Adipocyte (in vitro differentiated cells): ENCODE measurements around the gene MGA.

Experiments
- DNase-seq: peaks from one replicate; pipeline ENCODE4 v3.0.0-alpha.2; 2015; ENCODE audit warnings: low read depth
- H3K27me3 ChIP-seq: replicated peaks from 2 replicates; pipeline ENCODE4 v1.7.0; 2013; ENCODE audit warnings: mild to moderate bottlenecking, low read length, moderate library complexity; ENCODE audit not compliant: control insufficient read depth, insufficient read depth
- H3K36me3 ChIP-seq: 2 replicates; pipeline ENCODE4 v1.7.0; 2013; ENCODE audit warnings: low read length, mild to moderate bottlenecking, moderate library complexity; ENCODE audit not compliant: control insufficient read depth, insufficient read depth, severe bottlenecking
- H3K4me1 ChIP-seq: 2 replicates; pipeline ENCODE4 v1.7.0; 2013; ENCODE audit warnings: mild to moderate bottlenecking, low read length, moderate library complexity; ENCODE audit not compliant: control insufficient read depth, insufficient read depth
- H3K4me3 ChIP-seq: 2 replicates; pipeline ENCODE4 v1.7.0; 2013; ENCODE audit warnings: mild to moderate bottlenecking, low read length, moderate library complexity
- H3K9ac ChIP-seq: 2 replicates; pipeline ENCODE4 v1.7.0; 2013; ENCODE audit warnings: mild to moderate bottlenecking, low read length, moderate library complexity
- H3K9me3 ChIP-seq: 2 replicates; pipeline ENCODE4 v1.7.0; 2013; ENCODE audit warnings: mild to moderate bottlenecking, low read length, moderate library complexity; ENCODE audit not compliant: control insufficient read depth

MGA gene

DNA sequence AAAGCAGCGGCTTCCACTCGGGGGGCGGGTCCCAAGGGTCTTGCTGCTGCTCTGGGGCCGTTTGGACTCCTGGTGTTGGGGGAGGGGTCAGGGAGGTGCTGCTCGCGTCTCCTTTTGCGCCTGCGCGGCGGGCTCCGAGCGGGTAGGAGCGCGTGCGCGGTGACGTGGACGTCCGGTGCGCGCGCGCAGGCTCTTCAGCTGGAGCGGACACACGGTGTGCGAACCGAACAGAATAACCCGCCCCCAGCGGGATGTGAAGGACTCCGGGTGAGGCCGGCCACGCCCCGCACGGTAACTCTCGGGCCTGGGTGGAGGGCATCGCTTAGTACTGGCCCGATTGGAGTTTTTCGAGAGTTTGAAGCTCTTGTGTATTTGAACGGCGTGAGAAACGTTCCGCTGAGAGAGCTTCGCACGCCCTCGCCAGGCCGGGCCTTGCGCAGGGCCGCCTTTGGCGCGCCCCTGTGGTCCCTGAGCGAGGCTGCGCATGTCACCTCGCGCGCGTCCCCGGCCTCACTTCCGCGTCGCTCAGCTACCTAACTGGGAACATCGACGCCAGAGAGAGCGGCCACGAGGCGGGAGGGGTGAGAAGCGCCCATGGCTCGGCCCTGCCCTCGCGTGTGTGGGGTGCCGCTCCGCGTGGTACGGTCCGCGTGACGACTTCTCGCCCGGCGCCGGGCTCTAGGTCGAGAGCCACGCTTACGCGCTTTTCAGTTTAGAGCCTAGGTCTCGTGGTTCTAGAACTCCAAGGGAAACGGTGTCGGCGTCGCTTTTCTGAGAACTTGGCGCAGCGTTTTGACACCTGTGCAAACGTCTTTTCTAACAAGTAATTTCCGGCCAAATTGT lies at the start of gene MGA:
Gene MGA (plus strand): TSS at position 171 of the 843 bp plus-strand sequence.
- H3K4me1 ChIP-seq: peaks cover 26% of the 10 kb centered on the region
- no peaks in the 10 kb centered on the region for H3K36me3 ChIP-seq
- DNase-seq: peak; percentile 94
- H3K27me3 ChIP-seq: no peaks in the 10 kb centered on the region
- H3K9me3 ChIP-seq: no peaks in the 10 kb centered on the region
- H3K4me3 ChIP-seq: peak within 1 kb of the TSS; percentile 77
- H3K9ac ChIP-seq: peak within 1 kb of the TSS; percentile 83

DNA sequence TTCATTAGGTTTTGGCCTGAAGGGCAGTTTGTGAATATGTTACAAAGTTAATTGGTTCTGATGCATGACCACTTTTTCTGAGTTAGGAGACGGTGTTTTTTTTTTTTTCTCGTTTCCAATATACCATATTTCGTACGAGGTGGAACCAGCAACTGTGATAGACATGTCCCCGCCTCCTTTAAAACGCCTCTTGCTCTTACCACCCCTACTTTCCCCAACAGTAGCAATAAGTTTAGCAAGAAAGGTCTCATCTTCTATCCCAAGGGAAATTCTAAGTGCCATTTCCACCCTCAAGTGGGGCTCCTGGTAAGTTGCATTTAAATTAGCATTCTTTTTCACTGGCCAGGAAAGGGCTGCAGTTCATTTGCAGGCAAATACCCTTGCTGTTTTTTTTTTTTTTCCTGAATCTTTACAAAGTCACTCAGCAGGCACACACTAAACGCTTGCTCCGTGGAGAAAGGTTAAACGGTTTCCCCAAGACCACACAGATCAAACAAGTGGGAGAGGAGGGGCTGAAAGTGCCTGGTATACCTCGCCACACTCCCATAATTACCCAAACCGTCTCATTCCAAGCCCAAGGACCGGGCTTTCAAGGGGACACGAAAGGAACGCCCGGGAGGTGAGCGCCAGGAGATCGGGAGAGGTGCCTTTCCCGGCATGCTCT lies 39.5 kb upstream of the MGA start:
- peak overlapping the region; percentile 84 for H3K4me3 ChIP-seq
- peaks cover 7% of the 10 kb centered on the region for H3K4me1 ChIP-seq
- no peak for DNase-seq
- H3K9ac ChIP-seq: peak overlapping the region; percentile 73
- no peaks in the 10 kb centered on the region for H3K27me3 ChIP-seq
- H3K9me3 ChIP-seq: peaks cover 4% of the 10 kb centered on the region
- no peaks in the 10 kb centered on the region for H3K36me3 ChIP-seq

DNA sequence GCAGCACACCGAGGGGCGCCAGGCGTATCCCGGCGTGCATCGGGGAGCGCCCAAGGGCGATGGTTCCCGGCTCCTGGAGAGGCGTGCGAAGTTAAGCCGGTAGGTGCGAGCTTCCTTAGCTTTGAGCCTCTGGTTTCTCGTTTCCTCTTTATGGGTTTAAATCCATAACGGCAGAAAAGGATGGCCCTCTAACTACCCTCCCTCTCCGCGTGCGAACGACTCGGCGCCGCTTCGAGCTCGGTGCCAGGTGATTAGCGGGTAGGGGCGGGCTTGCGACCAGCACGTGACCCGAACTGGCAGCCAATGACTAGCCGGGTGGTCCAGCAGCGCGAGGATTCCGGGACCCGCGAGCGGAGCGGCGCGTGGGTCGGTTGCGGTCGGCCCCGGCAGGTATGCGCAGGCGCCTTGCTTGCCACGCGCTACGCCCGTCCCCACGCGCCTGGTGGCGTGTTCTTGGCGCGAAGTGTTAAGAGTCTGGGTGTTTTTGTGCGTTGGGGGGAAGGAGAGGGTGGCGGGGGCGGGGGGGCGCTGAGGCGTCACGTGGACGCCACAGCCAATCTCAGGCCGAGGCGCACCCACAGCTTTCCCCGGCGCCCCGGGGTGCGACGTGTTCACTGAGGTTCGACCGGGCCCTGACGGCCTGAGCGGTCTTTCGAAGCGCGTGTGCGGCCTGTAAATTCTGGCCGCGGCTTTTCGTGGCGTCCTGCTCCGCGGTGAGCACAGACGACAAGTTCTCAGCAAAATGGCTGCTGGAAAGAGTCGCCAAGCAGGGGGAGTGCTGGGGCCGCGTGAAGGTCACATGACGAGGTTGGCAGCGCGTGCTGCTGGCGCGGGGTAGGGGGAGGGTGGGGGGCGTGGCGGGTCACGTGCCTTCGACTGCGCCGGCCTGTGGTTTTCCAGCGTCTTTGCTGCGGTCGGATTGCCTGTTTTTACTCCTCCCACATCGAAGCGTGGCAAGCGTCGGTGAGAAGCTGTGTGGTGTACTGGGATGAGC lies 38.7 kb upstream of the MGA start:
- peak; percentile 89 for DNase-seq
- H3K4me3 ChIP-seq: peak overlapping the region; percentile 84
- H3K27me3 ChIP-seq: no peaks in the 10 kb centered on the region
- H3K4me1 ChIP-seq: peaks cover 7% of the 10 kb centered on the region
- no peaks in the 10 kb centered on the region for H3K36me3 ChIP-seq
- peaks cover 4% of the 10 kb centered on the region for H3K9me3 ChIP-seq
- H3K9ac ChIP-seq: peak overlapping the region; percentile 73

DNA sequence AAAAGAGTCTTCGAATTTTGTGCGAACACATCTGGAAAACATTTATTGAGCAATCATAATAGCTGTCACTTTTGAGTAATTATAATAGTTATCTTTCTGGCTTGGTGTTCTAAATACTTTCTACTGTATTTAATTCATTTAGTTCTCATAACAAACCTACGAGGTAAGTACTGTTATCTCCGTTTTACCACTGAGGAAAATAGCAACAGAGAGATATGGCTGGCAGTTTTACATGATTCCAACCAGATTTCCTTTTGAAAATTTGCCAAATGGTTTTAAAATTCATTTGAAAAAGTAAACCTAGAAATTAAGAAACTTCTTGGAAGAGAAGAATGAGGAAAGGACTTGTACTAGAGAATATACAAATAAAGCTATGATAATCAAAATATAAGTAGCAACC lies 37.3 kb upstream of the MGA start:
- H3K36me3 ChIP-seq: no peaks in the 10 kb centered on the region
- no peaks in the 10 kb centered on the region for H3K9me3 ChIP-seq

DNA sequence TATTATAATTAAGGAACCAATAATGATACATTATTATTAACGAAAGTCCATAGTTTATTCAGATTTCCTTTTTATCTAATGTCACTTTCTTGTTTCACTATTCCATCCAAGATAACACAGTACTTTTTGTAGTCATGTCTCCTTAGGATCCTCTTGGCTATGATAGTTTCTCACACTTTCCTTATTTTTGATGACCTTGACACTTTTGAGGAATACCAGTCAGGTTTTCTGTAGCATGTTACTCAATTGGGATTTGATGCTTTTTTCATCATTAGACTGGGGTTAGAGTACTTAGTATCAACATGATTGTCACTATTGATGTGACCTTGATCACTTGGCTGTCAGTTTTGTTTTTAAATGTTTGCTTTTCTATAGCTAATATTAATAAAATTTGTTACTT lies 33.0 kb upstream of the MGA start:
- no peak overlapping the region for H3K9ac ChIP-seq
- DNase-seq: no peak
- H3K4me3 ChIP-seq: no peak overlapping the region
- no peaks in the 10 kb centered on the region for H3K27me3 ChIP-seq
- H3K36me3 ChIP-seq: no peaks in the 10 kb centered on the region
- H3K9me3 ChIP-seq: no peaks in the 10 kb centered on the region
- no peaks in the 10 kb centered on the region for H3K4me1 ChIP-seq

More for the DNA sequence above, 37.3 kb upstream of the MGA start:
- Histone ChIP-seq H3K4me1 (peaks cover 7% of the 10 kb centered on the region), H3K9ac (no peak overlapping the region), H3K4me3 (no peak overlapping the region), H3K27me3 (no peaks in the 10 kb centered on the region)
- no peak for DNase-seq

DNA sequence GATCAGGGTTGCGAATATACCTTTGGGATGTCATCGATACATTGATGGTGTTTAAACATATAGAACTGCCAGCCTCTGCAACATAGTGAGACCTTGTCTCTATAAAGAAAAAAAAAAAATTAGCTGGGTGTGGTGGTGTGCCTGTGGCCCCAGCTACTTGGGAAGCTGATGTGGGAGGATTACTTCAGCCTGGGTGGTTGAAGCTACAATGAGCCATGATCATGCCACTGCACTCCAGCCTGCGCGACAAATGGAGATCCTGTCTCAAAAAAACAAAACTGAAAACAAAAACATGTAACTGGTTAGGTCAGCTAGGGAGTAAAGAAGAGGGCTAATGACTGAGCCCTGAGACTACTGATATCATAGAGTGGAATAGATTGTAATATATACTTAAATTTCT lies 30.7 kb upstream of the MGA start:
- H3K9ac ChIP-seq: no peak overlapping the region
- no peak overlapping the region for H3K4me3 ChIP-seq
- no peak for DNase-seq
- H3K36me3 ChIP-seq: no peaks in the 10 kb centered on the region
- no peaks in the 10 kb centered on the region for H3K9me3 ChIP-seq
- H3K27me3 ChIP-seq: no peaks in the 10 kb centered on the region
- no peaks in the 10 kb centered on the region for H3K4me1 ChIP-seq

DNA sequence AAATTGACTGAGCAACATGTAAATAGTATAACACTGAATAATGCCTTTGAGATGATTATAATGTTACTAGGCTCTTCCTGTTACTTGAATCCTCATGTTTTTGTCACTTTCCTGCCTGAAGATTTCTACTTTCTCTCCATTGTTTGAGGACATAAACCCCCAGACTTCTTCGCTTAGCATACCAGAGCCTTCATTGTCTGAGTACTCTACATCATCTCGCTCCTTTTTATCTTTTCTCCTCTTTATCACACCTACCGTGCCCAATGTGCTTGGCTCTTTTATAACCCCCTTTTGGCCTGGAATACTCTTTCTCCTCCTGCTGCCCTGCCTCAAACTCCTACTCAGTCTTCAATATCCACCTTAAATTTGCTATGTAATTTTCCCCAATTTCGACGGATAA lies 30.3 kb upstream of the MGA start:
- H3K9ac ChIP-seq: no peak overlapping the region
- H3K27me3 ChIP-seq: no peaks in the 10 kb centered on the region
- no peak overlapping the region for H3K4me3 ChIP-seq
- no peaks in the 10 kb centered on the region for H3K9me3 ChIP-seq
- H3K36me3 ChIP-seq: no peaks in the 10 kb centered on the region
- peaks cover 3% of the 10 kb centered on the region for H3K4me1 ChIP-seq
- no peak for DNase-seq

DNA sequence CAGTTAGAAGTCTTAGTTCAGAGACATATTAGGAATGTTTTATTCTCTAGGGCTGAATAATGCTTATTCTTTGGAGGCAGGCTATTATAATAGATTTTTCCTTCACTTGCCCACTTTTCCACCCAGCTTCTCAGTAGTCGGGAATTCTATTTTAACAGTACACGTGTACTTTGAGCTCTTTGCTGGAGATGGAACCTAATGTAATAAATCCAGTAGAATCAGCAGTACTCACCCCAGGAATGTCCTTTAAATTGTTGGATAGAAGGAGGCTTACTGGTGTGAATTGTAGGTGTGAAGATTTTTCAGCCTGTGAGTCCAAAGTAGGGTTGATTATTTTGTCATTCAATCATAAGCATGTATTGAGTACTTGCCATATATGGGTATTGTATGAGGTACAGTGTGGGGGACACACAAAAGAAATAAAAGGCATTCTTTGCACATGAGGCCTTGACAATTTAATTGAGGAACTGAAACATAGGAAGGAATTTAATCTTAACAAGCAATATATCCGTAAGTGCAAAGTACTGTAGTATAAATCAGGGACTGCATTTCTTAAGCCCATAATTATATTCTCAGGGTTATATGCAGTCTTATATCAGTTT lies 29.5 kb upstream of the MGA start:
- H3K4me1 ChIP-seq: peaks cover 3% of the 10 kb centered on the region
- DNase-seq: no peak
- H3K27me3 ChIP-seq: no peaks in the 10 kb centered on the region
- H3K36me3 ChIP-seq: no peaks in the 10 kb centered on the region
- H3K4me3 ChIP-seq: no peak overlapping the region
- H3K9ac ChIP-seq: no peak overlapping the region
- H3K9me3 ChIP-seq: no peaks in the 10 kb centered on the region

DNA sequence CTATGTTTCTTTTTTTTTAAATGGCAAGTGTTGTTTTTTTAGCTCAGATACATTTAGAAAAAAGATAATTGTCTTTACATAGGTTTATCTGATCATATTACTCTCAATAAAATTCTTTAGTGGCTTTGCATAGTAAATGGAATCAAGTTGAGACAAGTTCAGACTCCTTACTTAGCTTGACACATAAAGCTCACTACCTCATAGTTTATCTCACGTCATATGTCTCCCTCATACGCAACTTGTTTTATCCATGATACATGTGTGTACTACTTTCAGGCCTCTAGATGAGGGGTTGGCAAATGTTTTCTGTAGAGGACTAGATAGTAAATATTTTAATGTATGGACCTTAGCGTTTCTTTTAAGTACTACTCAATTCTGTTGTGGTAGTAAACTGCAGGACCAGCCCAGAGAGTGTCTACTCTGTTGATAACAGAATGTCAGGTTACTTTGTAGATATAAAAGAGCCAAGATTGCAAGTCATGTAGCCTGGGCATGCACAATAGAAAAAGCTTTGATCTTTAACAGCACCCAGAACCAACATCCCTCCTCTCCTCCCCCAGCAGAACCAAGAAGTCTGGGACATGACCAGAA lies 28.2 kb upstream of the MGA start:
- Histone ChIP-seq H3K36me3 (no peaks in the 10 kb centered on the region), H3K27me3 (no peaks in the 10 kb centered on the region), H3K4me3 (no peak overlapping the region), H3K4me1 (peaks cover 3% of the 10 kb centered on the region), H3K9me3 (no peaks in the 10 kb centered on the region), H3K9ac (no peak overlapping the region)
- DNase-seq: no peak

DNA sequence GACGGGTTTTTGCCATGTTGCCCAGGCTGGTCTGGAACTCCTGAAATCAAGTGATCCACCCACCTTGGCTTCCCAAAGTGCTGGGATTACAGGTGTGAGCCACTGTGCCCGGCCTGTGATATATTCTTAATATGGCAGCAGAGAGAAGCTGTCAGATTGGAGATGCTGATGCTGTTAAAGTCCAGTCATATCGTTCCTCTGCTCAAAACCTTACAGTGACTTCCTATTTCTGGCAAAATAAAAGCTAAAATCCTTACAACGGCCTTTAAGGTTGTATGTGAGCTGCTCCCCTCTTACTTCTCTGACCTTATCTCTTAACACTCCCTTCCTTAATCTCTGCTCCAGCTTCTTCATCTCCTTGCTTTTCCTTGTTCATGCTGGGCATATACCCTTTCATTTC lies 26.6 kb upstream of the MGA start:
- no peaks in the 10 kb centered on the region for H3K27me3 ChIP-seq
- no peaks in the 10 kb centered on the region for H3K9me3 ChIP-seq
- DNase-seq: no peak
- H3K9ac ChIP-seq: no peak overlapping the region
- H3K4me3 ChIP-seq: no peak overlapping the region
- peaks cover 3% of the 10 kb centered on the region for H3K4me1 ChIP-seq
- no peaks in the 10 kb centered on the region for H3K36me3 ChIP-seq
